Measurements from ENCODE around the gene NLRP2B.
"Not testable (repeated sequence)": the region's sequence is repeated elsewhere in the genome, so short reads cannot be mapped to it uniquely, and the experiment has no call there.

The NLRP2B gene

GRCh38 chrX:57643698-57644097 is 36.4 kb downstream of the NLRP2B start:
- no peak overlapping the region for H3K4me3 ChIP-seq (ENCODE audit: control insufficient read depth, low read depth, low read length)
- no peak for DNase-seq (ENCODE audit: low read depth)
- TF ChIP-seq, protein P1, sequence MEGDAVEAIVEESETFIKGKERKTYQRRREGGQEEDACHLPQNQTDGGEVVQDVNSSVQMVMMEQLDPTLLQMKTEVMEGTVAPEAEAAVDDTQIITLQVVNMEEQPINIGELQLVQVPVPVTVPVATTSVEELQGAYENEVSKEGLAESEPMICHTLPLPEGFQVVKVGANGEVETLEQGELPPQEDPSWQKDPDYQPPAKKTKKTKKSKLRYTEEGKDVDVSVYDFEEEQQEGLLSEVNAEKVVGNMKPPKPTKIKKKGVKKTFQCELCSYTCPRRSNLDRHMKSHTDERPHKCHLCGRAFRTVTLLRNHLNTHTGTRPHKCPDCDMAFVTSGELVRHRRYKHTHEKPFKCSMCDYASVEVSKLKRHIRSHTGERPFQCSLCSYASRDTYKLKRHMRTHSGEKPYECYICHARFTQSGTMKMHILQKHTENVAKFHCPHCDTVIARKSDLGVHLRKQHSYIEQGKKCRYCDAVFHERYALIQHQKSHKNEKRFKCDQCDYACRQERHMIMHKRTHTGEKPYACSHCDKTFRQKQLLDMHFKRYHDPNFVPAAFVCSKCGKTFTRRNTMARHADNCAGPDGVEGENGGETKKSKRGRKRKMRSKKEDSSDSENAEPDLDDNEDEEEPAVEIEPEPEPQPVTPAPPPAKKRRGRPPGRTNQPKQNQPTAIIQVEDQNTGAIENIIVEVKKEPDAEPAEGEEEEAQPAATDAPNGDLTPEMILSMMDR (IDR thresholded peaks at IDR 0.05; ENCODE audit: control insufficient read depth, insufficient read depth, low read depth, low read length, missing control alignments) = no peak

- H3K4me3 ChIP-seq (ENCODE audit: control insufficient read depth, low read depth, low read length) = no peak overlapping the region
- TF ChIP-seq, protein P1 (IDR thresholded peaks at IDR 0.05; ENCODE audit: control insufficient read depth, insufficient read depth, low read depth, low read length, missing control alignments) = no peak
- DNase-seq (ENCODE audit: low read depth) = no peak
Measured at GRCh38 chrX:57641338-57641737, 38.7 kb downstream of the NLRP2B start.

- DNase-seq (ENCODE audit: low read depth) = no peak
- TF ChIP-seq, protein P1 (IDR thresholded peaks at IDR 0.05; ENCODE audit: control insufficient read depth, insufficient read depth, low read depth, low read length, missing control alignments) = no peak
- H3K4me3 ChIP-seq (ENCODE audit: control insufficient read depth, low read depth, low read length) = no peak overlapping the region
Measured at GRCh38 chrX:57640674-57641016, 39.4 kb downstream of the NLRP2B start.

GRCh38 chrX:57629438-57629837 is 50.6 kb downstream of the NLRP2B start:
- not testable (repeated sequence) for H3K4me3 ChIP-seq (ENCODE audit: control insufficient read depth, low read depth, low read length); DNase-seq (ENCODE audit: low read depth)

Measured in AG09309 (cell line).